Lung (tissue), 12 donors: Measurements from ENCODE around the gene TCEA2. TPM values are rescaled to one million over a fixed set of nuclear protein-coding genes. Genes with fewer than 3 reads are reported as not detected.

Experiments used
- ATAC-seq: fragments of 200-7000 bp; cut with Tn5 transposase; one replicate; pipeline ENCODE4 v1.9.1; 2020; ENCODE audit warnings: moderate number of reproducible peaks; ENCODE audit not compliant: insufficient read depth, low FRiP score
- DNase-seq, 3 donors: peaks; one replicate each; pipeline ENCODE4 v3.0.0-alpha.2; 2013 to 2017
- H3K27ac ChIP-seq, 2 donors: one replicate each; pipeline ENCODE4 v1.5.1; 2013; ENCODE audit warnings: mild to moderate bottlenecking in 2 of 2, moderate library complexity in 2 of 2, control low read depth in 1 of 2, inconsistent platforms in 1 of 2, low read depth in 1 of 2, low read length in 1 of 2
- H3K27me3 ChIP-seq, 3 donors: one replicate each; pipeline ENCODE4 v1.5.1; 2013; ENCODE audit warnings: low read length in 2 of 3; ENCODE audit not compliant: control insufficient read depth in 3 of 3, insufficient read depth in 3 of 3
- H3K36me3 ChIP-seq, 4 donors: one replicate each; pipeline ENCODE4 v1.5.1; 2013; ENCODE audit warnings: low read length in 4 of 4, mild to moderate bottlenecking in 1 of 4, moderate library complexity in 1 of 4; ENCODE audit not compliant: control insufficient read depth in 4 of 4, insufficient read depth in 4 of 4
- H3K4me1 ChIP-seq, 5 donors: one replicate each; pipeline ENCODE4 v1.5.1; 2013; ENCODE audit warnings: low read length in 5 of 5, mild to moderate bottlenecking in 2 of 5, moderate library complexity in 1 of 5; ENCODE audit not compliant: control insufficient read depth in 5 of 5, insufficient read depth in 5 of 5
- H3K4me3 ChIP-seq: one replicate; pipeline ENCODE4 v1.5.1; 2013; ENCODE audit warnings: mild to moderate bottlenecking, control low read depth, moderate library complexity
- H3K9ac ChIP-seq, 2 donors: one replicate each; pipeline ENCODE4 v1.5.1; 2013; ENCODE audit warnings: low read length in 2 of 2, control low read depth in 1 of 2; ENCODE audit not compliant: insufficient read depth in 1 of 2
- H3K9me3 ChIP-seq, 4 donors: one replicate each; pipeline ENCODE4 v1.5.1; 2013; ENCODE audit warnings: low read length in 3 of 4, mild to moderate bottlenecking in 1 of 4, moderate library complexity in 1 of 4; ENCODE audit not compliant: control insufficient read depth in 4 of 4, insufficient read depth in 3 of 4
- WGBS, 2 donors: extraction: QIAGEN DNeasy Blood & Tissue Kit; methylation state at CpG; one replicate each; pipeline ENCODE4 v1.1.7; 2013; 5-methylcytosine and 5-hydroxymethylcytosine counted together
- polyA plus RNA-seq, 2 donors: library from polyadenylated mRNA; stranded (reverse); fragments of 200-250 nt; gene quantifications; one replicate each; pipeline ENCODE4 v1.2.1, GENCODE V29; 2013
- total RNA-seq, 2 donors: library from RNA; depleted of rRNA in 1 of 2; stranded (reverse); fragments of >200 nt in 1 of 2; gene quantifications; one replicate each; pipeline ENCODE4 v1.2.1, GENCODE V29; 2014 to 2021
- TF ChIP-seq, protein P1 (sequence below): IDR thresholded peaks from 2 replicates; pipeline ENCODE4 v1.5.1; 2012; ENCODE audit warnings: mild to moderate bottlenecking; ENCODE audit errors: control extremely low read depth, extremely low read depth
- donor health status: control.
- donor health status: control.
- donor health status: Bipolar disorder and iron deficiency.
- donor health status: healthy.
- donor health status: DM: yes; HTN: yes; CAD: no.

The TCEA2 gene
- total and polyA plus RNA-seq, 4 donors, result 18.3 to 32.9 (median 30.7) TPM

GRCh38 chr20:64058536-64058935 is 4.5 kb upstream of the TCEA2 start:
- TF ChIP-seq, protein P1, sequence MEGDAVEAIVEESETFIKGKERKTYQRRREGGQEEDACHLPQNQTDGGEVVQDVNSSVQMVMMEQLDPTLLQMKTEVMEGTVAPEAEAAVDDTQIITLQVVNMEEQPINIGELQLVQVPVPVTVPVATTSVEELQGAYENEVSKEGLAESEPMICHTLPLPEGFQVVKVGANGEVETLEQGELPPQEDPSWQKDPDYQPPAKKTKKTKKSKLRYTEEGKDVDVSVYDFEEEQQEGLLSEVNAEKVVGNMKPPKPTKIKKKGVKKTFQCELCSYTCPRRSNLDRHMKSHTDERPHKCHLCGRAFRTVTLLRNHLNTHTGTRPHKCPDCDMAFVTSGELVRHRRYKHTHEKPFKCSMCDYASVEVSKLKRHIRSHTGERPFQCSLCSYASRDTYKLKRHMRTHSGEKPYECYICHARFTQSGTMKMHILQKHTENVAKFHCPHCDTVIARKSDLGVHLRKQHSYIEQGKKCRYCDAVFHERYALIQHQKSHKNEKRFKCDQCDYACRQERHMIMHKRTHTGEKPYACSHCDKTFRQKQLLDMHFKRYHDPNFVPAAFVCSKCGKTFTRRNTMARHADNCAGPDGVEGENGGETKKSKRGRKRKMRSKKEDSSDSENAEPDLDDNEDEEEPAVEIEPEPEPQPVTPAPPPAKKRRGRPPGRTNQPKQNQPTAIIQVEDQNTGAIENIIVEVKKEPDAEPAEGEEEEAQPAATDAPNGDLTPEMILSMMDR, result no peak
- ATAC-seq (no peak), DNase-seq (no peak)
- Histone ChIP-seq H3K4me3 (no peak overlapping the region), H3K4me1 (peaks cover 0 to 44% (median 16%) of the 10 kb centered on the region in 5 donors), H3K9me3 (no peaks in the 10 kb centered on the region), H3K27ac (no peak overlapping the region), H3K9ac (no peak overlapping the region), H3K36me3 (no peaks in the 10 kb centered on the region), H3K27me3 (no peaks in the 10 kb centered on the region)
- 74 to 88% methylated on average over 12 of the region's 12 CpGs for WGBS, 2 donors

DNA sequence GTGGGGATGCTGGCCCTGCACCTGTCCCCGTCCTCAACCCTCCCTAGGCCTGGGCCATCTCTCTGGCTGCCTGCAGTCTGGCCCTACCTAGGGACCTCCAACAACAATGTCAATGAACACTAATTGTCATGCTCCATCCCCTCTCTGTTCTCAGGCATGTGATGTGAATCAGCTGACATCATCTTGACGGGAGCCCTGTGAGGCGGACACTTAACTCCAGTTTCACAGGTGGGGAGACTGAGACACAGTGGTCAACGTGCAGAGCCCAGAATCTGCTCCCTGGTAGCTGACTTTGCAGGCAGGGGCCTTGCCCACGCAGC is 762 bp upstream of the TCEA2 start:
- 65 to 66% methylated on average over 5 of the region's 5 CpGs for WGBS, 2 donors
- H3K9me3 ChIP-seq, result no peaks in the 10 kb centered on the region
- ATAC-seq (no peak), DNase-seq (no peak)
- peak overlapping the region; percentile 68 to 94 for H3K27ac ChIP-seq
- TF ChIP-seq, protein P1, result no peak
- H3K4me1 ChIP-seq, result peaks cover 7 to 22% (median 13%) of the 10 kb centered on the region in 5 donors
- H3K27me3 ChIP-seq, result no peaks in the 10 kb centered on the region
- H3K4me3 ChIP-seq, result no peak overlapping the region
- no peaks in the 10 kb centered on the region for H3K36me3 ChIP-seq
- H3K9ac ChIP-seq, result peak overlapping the region in 1 of 2 donors; percentile 80

GRCh38 chr20:64063389-64064144 is 569 bp downstream of the TCEA2 start:
- Histone ChIP-seq H3K4me1 (peaks cover 7 to 17% (median 9%) of the 10 kb centered on the region in 5 donors), H3K9ac (peak overlapping the region; percentile 25 to 55), H3K4me3 (peak overlapping the region; percentile 72), H3K27ac (peak overlapping the region; percentile 21 to 68), H3K9me3 (no peaks in the 10 kb centered on the region), H3K36me3 (no peaks in the 10 kb centered on the region), H3K27me3 (no peaks in the 10 kb centered on the region)
- TF ChIP-seq, protein P1, result no peak
- DNase-seq (no peak), ATAC-seq (no peak)
- WGBS, 2 donors, result 2% methylated on average over 45 to 51 of the region's 51 CpGs
